GM20431 (cell line): ENCODE data around the gene C8G.

Experiments
- in situ Hi-C: fragments of 300-500 bp; cut with MseI, MboI; formaldehyde crosslinking; loops from one replicate; pipeline ENCODE4 v1.15.0; 2020; ENCODE audit warnings: low sequenced_read_pairs; ENCODE audit not compliant: unreplicated experiment

C8G gene

DNA sequence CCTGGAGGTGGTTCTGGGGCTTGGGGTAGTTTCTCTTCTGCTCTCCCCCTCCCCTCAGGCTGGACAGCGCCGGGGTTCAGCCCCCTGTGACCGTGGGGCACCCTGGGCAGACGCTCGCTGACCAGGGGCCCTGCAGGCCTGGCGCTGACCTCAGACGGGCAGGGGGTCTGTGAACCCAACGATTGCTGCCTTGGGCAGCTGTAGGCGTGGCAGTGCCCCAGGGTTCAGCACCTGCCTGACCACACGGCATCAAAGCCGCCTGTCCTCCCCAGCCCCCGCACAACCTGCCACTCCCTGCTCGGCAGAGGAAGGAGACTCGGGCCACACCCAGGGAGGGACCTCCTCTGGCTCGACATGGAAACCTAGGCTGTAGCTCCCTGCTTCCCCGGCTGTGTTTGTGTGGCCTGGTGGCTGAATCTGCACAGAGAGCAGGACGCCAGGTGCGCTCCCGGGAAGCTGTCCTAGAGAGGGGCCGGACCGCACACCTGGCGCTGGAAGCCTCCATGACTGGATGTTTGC lies 19.2 kb downstream of the C8G start:
- in situ Hi-C loops, result no loop called here

DNA sequence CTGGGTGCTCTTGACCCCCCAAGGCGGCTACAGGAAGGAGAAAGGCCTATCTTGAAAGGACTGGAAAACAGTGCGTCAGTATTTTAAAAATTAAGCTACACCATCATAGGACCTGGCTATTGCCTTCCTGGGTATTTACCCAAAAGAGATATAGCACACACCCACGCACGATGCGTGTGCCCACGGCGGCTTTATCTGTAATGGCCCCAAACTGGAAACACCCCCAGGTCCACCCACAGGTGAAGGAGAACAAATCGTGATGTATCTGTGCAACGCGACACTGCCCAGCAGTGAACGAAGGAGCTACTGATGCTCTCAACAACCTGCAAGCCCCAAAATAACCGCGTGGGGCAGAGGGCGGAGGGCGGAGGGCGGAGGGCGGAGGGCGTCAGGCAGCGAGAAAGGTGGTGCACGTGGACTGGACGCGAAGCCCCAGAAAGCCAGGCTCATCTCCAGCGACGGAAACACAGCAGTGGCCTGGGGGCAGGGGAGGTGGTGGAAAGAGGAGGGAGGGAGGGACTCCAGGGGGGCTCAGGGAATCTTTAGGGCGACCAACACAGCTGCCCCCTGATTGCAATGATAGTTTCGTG lies 19.9 kb downstream of the C8G start:
- in situ Hi-C loops, result no loop called here

DNA sequence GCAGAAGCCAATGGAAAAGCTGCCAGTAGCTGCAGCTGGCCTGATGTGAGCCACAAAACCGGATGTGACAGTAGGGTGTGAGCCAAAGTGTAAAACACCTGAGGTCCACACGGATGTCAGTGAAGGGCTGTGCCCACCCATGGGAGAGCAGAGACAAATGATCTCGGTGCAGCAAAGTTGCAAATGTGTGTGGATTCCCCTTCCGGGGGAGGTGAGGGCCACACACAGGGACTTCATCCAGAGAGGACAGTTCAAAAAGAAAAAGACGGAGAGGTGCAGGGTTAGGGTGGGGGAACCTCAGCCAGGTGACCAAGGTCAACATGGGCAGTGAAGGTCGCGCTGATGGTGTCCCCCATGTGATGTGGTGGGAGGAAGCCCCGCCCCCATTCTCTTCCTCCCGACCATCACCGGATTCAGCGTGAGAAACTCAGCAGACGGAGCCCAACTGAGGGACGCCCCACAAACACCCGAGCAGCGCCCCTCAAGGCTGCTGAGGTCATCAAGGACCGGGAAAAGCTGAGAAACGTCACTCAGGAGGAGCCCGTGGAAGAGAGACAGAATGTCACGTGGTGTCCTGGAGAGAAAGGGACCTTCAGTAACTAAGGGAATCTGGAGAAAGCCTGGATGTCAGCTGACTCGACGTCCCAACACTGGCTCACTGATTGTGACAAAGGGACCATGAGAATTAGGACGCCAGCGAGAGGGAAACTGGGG lies 20.9 kb downstream of the C8G start:
- in situ Hi-C loops, result no loop called here

DNA sequence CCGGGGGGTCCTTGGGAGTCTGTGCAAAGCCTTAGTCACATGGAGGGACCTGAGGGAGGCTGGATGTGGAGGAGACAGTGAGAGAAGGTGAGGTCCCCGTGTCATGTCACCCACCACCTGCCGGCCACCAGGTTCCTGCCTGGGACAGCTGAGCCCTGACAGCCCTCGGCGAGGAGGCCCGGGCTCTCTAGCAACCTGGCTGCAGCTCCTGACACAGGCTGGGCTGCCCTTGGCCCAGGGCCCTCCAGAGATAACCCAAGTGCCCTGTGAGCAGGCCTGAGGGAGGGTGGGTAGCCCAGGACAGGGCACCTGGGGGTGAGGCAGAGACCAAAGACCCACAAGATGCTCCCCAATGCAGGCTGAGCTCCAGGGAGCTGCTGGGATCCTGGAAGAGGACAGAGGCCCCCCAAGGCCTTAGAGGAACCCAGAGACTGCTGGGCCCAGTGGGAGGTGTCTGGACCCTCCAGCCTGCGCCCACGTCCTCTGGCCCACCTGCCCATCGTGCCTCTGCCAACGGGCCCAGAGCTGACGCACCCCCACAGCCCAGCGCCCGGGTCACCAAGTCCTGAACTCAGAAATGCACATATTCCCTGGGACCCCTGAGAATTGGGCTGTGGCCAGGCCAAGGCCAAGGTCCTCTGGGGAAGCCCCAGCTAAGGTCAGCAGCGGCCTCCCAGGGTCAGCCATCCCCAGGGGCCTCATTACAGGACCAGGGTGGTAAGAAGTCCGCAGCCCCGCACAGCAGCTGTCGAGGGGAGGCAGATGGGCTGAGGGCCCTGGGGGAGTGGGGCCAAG lies 23.5 kb downstream of the C8G start:
- in situ Hi-C loops, result no loop called here

DNA sequence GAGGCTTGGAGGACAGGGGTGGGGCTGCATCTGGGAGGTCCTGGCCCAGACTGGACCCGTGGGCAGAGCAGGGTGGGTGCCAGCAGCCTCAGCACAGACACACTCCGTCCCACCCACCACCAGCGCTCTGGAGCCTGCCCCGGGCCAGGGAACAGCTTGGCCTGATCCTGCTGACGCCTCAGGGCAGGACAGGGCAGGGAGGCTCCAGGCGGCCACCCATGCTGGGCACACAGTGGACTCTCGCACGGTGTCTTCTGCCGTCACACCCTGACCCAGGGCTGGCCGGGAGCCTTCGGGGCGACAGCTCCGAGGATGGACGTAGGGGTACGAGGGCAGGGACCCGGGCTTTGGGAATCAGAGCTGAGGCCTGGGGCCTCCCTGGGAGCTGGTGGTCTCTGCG lies 24.1 kb downstream of the C8G start:
- in situ Hi-C loops, result no loop called here

DNA sequence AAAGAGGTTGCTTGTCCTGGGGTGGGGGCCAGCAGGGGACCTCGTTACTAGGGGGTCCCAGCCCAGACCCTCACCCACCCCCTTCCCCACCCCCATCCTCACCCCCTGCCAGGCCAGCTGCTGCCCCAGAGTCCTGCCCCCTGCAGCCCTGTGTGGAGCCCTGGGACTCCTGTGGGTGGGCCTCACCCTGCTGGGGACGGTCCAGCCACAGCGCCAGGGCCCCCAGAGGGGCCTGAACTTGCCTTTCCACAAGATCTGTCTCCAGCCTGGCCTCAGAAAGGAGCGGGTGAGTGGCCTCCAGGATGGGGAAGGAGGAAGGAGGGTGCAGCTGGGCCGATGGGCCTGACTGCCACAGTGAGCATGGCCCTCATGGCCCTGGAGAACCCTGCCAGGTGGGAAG lies 24.7 kb downstream of the C8G start:
- in situ Hi-C loops, result no loop called here

DNA sequence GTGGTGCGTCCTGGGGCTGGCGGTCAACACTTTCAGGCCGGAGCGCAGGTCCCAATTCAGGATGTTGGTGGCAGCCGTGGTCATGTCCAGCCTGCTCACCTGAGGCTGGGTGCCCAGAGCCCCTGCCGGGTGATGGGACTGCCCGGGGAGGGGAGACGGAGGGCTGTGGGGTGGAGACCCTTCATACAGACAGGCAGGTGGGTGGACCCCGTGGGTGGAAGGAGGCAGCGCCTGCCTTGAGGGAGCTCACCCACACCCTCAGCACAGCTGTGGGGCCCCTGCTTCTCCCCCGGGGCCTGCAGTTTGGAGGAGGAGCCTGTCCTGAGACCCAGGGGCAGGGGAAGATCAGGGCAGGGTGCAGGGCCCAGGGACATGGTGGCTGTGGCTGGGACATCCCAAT lies 25.3 kb downstream of the C8G start:
- in situ Hi-C loops, result no loop called here

DNA sequence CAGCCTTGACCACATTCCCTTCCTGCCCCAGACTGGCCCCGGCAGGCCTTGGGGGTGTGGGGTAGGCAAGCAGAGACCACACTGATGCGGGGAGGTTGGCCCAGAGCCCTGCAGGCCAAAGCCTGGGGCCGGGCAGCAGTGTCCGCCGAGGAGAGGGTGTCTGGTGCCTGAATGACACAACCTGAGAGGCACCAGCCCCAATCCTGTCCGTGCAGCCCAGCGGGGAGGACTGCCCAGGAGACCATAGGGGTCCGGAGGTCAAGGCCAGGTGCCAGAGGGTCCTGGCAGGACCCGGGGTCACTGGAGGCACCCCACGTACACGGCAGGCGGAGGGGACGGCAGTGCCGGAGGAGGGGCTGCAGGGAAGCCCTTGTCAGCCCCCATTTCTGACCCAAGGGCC lies 26.7 kb downstream of the C8G start:
- in situ Hi-C loops, result no loop called here

DNA sequence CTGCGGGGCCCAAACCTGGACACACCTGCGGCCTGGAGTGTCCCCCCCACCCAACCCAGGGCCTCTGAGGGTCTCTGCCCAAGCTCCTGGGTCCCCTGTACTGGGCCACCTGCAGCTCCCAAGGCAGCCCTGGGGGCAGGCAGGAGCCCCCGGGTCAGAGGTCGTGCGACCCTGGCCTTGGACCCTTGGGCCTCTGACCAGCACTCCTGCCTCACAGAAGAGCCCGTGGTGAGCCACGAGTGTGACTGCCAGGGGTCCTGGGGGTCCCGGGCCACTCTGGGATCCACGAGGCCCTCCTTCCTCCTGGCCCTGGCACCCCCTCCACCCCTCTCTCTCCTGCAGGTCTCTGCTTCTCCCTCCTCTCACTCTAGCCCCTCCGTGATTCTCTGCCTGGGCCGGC lies 27.3 kb downstream of the C8G start:
- in situ Hi-C loops, result no loop called here

DNA sequence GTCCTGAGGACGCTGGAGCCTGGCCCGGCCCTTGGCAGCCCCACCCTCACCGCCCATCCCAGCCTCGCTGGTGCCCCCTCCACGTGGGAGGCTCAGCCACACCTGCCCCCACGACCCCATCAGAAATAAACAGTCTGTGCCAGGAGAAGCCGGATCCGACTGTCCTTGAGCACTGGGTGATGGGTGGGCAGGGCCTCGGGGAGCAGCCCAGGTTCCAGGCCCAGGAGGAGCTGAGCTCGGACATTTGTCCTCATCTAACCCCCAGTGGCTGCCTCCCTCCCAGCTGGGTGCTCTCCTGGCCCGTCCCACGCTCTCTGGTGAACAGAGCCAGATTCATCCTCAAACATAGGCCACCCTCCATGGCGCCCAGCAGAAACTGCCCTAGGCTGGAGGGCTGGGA lies 27.7 kb downstream of the C8G start:
- in situ Hi-C loops, result no loop called here

DNA sequence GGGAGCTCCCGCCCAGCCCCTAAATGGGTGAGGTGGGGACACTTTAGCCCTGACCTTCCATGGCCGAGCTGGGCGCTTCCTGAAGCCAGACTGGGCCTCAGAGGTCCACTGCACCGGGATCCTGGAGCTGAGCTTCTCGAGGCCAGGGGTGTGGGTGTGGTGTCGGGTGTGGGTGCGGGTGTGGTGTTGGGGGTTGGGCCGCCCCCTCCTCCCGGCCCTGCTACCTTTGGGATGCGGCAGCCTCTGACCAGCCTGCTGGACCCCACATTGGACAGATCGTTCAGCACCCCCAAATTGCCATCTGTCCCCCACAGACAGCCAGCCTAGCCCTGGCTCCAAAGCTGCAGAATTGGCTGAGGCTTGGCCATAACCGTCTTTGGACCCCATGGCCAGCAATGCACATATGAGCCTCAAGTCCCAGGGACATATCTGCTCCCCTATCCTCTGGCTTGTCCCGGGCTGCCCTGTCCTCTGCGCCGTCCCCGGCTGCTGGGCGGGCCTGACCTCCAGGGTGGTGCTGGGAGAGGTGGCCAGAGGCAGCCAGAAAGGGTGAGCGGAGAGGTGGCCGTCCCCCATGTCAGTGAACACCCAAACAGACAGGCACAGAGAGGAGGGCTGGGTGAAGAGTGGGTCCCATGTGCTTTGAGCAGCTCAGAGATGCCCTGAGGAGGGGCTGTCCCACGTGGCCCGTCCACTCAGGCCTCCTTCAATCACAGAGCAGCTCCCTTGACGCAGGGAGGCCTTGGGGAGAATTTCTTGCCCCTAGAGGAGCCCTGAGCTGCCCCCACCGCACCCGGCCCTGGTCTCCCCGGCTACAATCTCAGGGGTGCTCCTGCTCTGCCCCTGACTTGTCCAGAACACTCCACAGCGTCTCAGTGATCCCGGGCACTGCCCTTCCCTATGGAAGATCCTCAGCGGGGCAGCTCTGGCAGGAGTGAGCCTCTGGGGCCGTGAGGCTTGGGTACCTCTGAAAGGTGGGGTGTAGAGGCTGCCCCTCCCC lies 28.9 kb downstream of the C8G start:
- in situ Hi-C loops, result no loop called here

DNA sequence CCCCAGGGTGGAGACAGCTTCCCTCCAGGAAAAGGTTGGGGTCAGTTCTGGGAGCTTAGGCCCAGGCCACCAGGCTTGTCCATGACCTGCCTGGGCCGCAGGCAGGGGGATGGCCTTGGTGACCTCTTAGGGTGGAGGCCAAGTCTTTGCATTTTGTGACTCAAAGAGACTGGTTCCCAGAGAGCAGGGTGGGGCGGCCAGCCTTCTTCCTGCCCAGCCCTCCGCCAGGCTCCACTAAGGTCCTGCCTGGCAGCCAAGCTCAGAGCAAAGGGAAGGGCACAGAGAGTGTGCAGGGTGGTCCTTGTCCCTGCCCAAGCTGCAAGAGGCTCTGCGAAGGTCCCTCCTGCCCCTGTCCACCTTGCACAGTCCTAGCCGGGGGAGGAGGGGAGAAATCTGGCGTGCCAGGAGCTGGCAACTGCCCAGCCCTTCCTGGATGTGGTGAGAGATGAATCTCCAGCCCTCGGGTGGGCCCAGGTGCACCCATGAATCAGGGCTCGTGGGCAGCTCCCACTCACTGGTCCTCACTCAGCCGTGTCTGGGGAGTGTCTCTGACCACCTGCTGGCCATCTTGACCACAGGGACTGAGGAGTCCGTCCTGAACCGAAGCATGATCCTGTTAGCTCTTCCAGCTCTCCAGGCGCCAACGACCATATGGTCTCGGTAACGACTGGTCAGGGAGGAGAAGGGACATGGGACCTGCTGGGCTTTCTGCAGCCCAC lies 29.9 kb downstream of the C8G start:
- in situ Hi-C loops, result no loop called here

DNA sequence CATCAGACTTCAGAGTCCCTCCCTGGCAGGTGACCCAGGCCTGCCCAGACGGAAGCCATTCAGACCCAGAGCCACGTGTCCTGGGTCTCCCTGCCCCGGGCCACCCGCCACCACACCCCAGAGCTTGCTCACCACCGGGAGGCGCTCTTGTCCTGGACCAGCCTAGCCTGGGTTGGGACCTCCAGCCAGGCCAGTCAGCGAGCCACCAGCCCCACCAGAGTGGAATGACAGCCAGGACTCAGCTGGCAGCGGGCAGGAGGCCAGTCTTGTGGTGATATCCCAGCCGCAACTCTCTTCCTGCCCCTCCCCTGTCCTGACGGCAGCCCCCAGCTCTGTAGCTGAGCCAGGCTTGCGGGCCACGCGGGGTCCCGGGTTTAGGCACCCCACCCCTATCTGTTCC lies 30.6 kb downstream of the C8G start:
- in situ Hi-C loops, result no loop called here

DNA sequence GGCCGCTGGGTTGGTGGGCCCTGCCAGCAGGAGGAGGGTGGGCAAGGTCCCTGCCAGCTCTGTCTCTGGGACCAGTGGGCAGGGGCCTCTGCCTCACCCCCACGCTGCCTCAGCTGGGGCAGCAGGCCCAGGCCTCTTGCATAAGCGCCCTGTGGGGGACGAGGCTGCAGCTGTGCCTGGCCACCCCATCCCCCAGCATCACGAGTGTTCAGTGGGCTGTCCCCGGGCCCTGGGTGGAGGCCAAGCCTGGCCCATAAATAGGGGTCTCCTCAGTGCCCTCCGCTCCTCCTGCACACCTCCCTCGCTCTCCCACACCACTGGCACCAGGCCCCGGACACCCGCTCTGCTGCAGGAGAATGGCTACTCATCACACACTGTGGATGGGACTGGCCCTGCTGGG lies 32.2 kb downstream of the C8G start, which contains the start of gene PTGDS:
Gene PTGDS (plus strand): TSS at position 282 of the 400 bp plus-strand sequence. CDS start 75 bp downstream, at position 357.
- in situ Hi-C loops, result no loop called here

DNA sequence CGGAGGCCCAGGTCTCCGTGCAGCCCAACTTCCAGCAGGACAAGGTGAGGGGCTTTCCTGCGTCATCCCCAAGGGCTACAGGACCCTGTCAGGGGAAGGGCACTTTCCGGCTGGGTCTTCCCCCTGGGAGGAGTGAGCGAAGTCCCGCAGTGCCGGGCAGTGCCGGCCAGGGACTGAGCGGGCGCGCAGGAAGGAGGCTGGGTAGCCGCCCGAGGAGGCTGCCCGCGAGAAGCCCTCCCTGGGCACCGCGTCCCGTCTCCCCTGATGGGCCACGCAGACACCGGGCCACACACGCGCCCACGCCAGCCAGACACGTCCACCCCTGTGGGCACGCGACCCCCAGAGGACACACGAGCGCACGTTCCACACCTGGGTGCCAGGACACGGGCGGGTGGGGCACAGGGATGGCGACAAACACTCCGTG lies 32.6 kb downstream of the C8G start:
- in situ Hi-C loops, result no loop called here

DNA sequence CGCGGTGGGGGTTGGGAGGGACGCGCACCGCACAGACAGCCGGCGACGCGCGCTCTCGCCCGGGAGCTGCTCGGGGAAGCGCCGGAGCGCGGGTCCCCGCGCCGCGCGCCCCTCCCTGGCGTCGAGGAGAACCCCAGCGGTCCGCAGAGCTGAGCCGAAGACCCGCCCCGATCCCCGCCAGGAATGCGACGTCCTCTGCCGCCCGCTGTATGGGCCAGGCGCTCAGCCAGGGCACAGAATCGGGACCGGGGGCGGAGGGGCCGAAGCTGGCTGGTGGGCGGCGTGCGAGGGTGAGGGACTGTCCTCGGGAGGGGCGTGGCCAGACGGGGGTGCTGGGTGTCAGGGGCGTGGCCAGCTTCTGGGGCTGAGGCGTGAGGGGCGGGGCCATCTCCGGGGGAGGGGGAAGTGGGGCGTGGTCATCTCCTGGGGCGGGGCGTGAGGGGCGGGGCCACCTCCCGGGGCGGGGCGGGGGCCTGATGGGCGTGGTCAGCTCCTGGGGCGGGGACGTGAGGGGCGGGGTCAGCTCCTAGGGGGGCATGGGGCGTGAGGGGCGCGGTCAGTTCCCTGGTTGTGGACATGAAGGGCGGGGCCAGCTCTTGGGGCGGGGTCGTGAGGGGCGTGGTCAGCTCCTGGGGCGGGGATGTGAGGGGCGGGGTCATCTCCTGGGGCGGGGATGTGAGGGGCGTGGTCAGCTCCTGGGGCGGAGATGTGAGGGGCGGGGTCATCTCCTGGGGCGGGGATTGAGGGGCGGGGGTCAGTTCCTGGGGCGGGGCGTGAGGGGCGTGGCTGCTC lies 33.2 kb downstream of the C8G start:
- in situ Hi-C loops, result no loop called here

DNA sequence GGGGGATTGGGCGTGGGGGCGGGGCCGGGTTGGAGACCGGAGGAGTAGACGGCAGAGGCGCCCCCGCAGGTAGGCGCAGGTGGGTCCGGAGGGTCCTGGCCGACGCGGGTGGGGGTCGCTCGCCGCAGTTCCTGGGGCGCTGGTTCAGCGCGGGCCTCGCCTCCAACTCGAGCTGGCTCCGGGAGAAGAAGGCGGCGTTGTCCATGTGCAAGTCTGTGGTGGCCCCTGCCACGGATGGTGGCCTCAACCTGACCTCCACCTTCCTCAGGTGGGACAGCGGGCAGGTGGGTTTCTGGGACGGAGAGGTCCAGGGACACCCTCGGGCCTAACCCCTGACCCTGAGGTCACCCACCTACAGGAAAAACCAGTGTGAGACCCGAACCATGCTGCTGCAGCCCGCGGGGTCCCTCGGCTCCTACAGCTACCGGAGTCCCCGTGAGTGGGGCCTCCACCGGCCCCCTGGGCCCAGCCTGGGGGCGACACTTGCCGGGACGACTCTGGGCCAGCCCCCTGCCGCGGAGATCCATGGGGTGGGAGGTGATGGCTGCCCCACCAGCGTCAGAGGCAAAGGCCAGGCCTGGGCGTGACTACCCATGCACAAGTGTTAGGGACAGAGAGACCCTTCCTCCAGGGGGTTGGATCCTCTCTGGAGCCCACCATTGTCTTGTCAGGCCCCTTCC lies 34.0 kb downstream of the C8G start:
- in situ Hi-C loops, result no loop called here
